Measurements from ENCODE around the gene SEZ6.

- no peak for TF ChIP-seq CTCF (IDR thresholded peaks at IDR 0.05)
- TF ChIP-seq EZH2 (IDR thresholded peaks at IDR 0.05; ENCODE audit: borderline replicate concordance, insufficient read depth, low read depth, low read length, poor library complexity, severe bottlenecking), result no peak
Observed at GRCh38 chr17:28977659-28978355, 28.0 kb downstream of the SEZ6 start.
